ENCODE measurements around the gene S100A2.

Gene S100A2

DNA sequence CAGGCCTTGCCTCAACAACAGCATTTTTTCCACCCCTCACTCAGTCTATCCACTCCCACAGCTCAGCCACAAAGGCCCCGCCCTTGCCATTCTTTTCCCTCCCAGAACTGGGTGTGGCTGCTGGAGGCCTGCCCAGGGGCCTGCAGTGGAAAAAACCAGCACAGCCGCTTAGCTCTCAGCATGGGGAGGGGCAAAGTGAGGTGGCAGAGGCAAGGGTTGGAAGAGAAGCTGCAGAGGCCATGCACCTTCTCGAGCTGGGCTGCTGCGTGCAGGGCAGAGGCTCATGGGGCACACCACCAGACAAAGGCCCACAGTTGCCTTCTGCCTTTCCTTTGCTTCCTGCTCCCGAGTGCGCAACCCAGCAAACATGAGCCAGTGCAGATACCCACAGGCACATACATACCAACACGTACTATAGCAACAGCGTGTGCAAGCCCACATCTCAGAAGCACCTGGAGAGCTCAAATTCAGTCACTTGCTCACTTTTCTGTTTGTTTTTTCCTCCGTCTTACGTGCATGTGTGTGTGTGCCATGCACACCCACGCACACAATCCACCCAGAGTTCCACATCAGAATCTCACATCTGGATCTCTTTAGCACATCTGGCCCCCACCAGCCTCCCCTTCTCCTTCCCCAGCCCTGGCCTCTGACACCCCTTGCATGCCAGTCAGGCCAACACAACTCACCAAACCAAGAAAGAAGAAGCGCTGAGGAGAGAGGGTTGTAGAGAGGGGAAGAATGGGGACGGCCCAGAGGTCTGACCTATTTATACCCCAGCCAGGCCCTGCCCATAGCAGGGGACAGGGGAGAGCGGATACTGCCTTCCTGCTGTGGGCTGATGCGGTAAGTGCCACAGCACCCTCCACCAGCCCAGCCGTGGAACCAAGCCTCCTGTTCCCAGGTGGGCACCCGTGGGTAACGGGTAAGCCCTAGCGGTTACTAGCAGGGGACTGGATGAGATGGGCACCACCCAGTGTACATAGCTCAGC lies 20.3 kb downstream of the S100A2 start, which contains the start of gene S100A4:
Gene S100A4 (minus strand): TSS at position 740 of the 989 bp plus-strand sequence. CDS start 1,012 bp downstream, outside the sequence.
- H3K4me3 ChIP-seq (ENCODE audit: low read depth, low read length), result no peak within 1 kb of the TSS
- no peak for DNase-seq (ENCODE audit: low read depth)
- TF ChIP-seq, protein P1, sequence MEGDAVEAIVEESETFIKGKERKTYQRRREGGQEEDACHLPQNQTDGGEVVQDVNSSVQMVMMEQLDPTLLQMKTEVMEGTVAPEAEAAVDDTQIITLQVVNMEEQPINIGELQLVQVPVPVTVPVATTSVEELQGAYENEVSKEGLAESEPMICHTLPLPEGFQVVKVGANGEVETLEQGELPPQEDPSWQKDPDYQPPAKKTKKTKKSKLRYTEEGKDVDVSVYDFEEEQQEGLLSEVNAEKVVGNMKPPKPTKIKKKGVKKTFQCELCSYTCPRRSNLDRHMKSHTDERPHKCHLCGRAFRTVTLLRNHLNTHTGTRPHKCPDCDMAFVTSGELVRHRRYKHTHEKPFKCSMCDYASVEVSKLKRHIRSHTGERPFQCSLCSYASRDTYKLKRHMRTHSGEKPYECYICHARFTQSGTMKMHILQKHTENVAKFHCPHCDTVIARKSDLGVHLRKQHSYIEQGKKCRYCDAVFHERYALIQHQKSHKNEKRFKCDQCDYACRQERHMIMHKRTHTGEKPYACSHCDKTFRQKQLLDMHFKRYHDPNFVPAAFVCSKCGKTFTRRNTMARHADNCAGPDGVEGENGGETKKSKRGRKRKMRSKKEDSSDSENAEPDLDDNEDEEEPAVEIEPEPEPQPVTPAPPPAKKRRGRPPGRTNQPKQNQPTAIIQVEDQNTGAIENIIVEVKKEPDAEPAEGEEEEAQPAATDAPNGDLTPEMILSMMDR (IDR thresholded peaks at IDR 0.05; ENCODE audit: low read depth, low read length, missing control alignments), result no peak

DNA sequence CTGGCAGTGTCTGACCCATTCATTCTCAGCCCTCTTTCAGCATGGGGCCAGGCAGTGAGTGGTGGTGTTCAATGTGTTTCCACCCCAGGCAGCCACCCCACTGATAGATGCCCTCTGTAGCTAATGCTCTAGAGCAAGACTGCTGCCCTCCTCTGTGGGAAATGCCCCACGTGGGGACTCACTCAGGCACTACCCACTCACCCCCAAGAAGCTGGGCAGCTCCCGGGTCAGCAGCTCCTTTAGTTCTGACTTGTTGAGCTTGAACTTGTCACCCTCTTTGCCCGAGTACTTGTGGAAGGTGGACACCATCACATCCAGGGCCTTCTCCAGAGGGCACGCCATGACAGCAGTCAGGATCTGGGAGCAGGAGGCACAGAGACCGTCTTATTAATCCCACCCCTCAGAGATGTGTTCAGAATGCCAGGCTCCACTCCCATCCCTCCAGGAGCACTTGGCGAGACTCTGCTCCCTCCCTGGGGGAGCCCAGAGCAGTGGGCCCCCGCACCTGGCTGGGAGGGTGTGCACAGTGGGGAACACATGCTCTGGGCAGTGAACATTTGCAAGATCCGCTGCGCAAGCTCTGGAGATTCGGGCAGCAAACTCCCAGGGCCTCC lies 21.1 kb downstream of the S100A2 start:
- TF ChIP-seq, protein P1 (IDR thresholded peaks at IDR 0.05; ENCODE audit: low read depth, low read length, missing control alignments), result no peak
- no peak overlapping the region for H3K4me3 ChIP-seq (ENCODE audit: low read depth, low read length)
- DNase-seq (ENCODE audit: low read depth), result no peak

DNA sequence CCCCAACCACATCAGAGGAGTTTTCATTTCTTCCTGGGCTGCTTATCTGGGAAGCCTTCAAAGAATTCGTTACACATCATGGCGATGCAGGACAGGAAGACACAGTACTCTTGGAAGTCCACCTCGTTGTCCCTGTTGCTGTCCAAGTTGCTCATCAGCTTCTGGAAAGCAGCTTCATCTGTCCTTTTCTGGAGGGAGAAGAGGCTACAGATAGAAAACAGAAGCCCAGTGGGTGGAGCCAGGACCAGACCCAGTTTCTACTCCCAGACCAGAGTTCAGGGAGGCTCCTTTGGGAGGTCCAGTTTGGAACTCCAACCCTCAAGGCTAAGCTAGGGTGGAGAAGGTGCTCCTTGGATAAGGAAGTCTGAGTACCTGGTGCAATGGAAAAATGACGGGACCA lies 21.9 kb downstream of the S100A2 start:
- H3K4me3 ChIP-seq (ENCODE audit: low read depth, low read length), result no peak overlapping the region
- TF ChIP-seq, protein P1 (IDR thresholded peaks at IDR 0.05; ENCODE audit: low read depth, low read length, missing control alignments), result no peak
- no peak for DNase-seq (ENCODE audit: low read depth)

DNA sequence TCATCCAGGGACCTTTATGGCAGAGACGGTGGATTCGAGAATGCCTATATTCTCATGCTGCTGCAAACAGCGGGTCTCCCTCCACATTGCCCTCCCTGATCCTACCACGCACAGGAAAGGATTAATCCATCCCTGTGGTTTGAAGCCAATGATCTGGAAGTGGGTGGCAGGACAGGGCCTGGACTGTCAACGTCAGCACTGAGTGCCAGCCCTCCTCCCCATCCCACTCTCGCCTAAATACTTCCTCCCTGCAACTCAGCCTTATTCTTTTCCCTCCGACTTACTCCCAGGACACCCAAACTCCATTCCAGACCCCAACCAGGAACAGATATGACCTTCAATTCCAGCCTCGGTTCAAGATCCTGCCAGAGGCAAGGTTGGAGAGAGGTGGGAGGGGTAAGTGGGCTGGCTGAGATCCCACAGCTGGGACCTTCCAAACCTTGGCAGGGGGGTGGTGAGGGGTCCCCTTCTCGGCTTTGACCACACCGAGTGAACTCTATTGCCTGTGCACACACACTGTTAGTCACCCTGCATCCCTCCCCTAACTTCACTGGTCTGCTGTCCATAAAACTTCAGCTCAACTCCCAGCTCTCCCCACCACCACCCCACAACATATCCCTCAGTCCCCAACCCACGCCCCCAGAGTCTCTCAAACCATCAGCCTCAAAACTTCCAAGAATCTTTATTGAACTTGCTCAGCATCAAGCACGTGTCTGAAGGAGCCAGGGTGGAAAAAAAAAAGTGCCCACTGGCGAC lies 22.5 kb downstream of the S100A2 start:
- no peak for DNase-seq (ENCODE audit: low read depth)
- TF ChIP-seq, protein P1 (IDR thresholded peaks at IDR 0.05; ENCODE audit: low read depth, low read length, missing control alignments), result no peak
- no peak overlapping the region for H3K4me3 ChIP-seq (ENCODE audit: low read depth, low read length)

DNA sequence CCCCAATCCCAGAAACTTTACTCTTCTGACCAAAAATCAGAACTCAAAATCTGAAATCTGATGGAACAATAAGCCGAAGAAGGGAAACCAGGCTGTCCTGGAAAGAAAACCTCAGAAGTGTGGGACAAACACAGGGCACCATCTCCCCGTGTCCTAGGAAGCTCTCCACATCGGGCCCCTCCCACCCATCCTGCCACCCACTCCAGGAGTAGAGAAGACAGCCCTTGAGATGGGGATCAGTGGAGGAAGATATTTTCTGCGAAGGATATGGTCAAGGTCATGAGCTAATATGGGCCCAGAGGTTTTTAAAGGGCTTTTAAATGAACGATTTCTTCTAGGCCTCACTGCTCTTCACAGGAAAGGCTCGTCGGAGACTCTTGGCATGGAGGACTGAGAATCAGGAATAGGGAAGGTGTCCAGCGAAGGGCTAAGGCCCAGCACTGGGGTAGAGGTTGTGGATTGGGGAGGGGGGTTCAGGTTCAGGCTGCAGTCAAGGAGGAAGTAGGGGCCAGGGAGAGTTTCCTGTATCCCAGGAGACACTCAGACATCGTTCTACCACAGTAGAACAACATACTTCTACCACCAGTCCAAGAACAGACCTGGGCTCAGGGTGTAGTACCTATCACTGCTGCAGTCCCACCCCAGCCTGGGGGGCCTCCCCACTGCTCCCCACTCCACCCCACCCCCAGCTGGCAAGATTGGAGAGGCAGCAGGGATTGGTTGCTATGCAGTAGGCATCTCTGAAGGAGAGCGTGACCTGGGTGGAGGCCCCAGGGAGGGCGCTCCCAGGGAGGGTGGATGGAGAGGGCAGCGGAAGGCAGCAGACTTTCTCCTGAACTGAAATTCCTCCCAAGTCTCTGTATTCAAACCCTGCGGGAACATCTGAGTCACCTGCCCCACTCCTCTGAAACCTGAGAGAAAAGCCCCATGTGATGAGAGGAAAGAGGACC lies 23.7 kb downstream of the S100A2 start:
- TF ChIP-seq, protein P1 (IDR thresholded peaks at IDR 0.05; ENCODE audit: low read depth, low read length, missing control alignments), result no peak
- no peak overlapping the region for H3K4me3 ChIP-seq (ENCODE audit: low read depth, low read length)
- DNase-seq (ENCODE audit: low read depth), result no peak

Measured in GM12864 (cell line).